Prostate gland (tissue), 2 donors: ENCODE measurements around the gene C5orf22. TPM values are rescaled to one million over a fixed set of nuclear protein-coding genes. Genes with fewer than 3 reads are reported as not detected.

ENCODE experiments used
- DNase-seq: peaks from one replicate; pipeline ENCODE4 v3.0.0-alpha.2; 2019; ENCODE audit warnings: low spot score
- H3K27ac ChIP-seq, 2 donors: fragments of 200-600 bp; sonication (generic); 2 replicates each; pipeline ENCODE4 v1.5.1; 2017 to 2019
- H3K27me3 ChIP-seq: fragments of 200-600 bp; sonication (generic); replicated peaks from 2 replicates; pipeline ENCODE4 v1.5.1; 2019; ENCODE audit not compliant: insufficient read depth
- H3K36me3 ChIP-seq, 2 donors: fragments of 200-600 bp; sonication (generic); 1 replicate in 1 of 2; 2 replicates in 1 of 2; pipeline versions ENCODE4 v1.5.1 to v1.8.1; 2017 to 2019
- H3K4me1 ChIP-seq: fragments of 200-600 bp; sonication (generic); replicated peaks from 2 replicates; pipeline ENCODE4 v1.5.1; 2019
- H3K4me3 ChIP-seq, 2 donors: fragments of 200-600 bp; sonication (generic); 2 replicates each; pipeline ENCODE4 v1.5.1; 2017 to 2019
- H3K9me3 ChIP-seq: fragments of 200-600 bp; sonication (generic); 2 replicates; pipeline ENCODE4 v1.5.1; 2017
- CTCF ChIP-seq, 4 experiments: fragments of 200-600 bp in 2 of 4; fragments of 450-650 bp in 2 of 4; sonication (generic) in 2 of 4; IDR thresholded peaks; 1 replicate in 3 of 4; 2 replicates in 1 of 4; pipeline ENCODE4 v1.5.1; 2016 to 2019; ENCODE audit warnings: antibody characterized with exemption in 4 of 4, mild to moderate bottlenecking in 2 of 4, moderate library complexity in 2 of 4
- POLR2A ChIP-seq: fragments of 450-650 bp; IDR thresholded peaks from one replicate; pipeline ENCODE4 v1.6.1; 2016; ENCODE audit warnings: antibody characterized with exemption, mild to moderate bottlenecking
- POLR2AphosphoS5 ChIP-seq: sonication (generic); formaldehyde crosslinking; IDR thresholded peaks from one replicate; pipeline ENCODE4 v1.6.1; 2017; ENCODE audit warnings: antibody characterized with exemption
- WGBS: methylation state at CpG from one replicate; pipeline ENCODE4 v1.1.5; 2018; 5-methylcytosine and 5-hydroxymethylcytosine counted together
- intact Hi-C: fragments of 100-400 bp; cut with DNase I; formaldehyde crosslinking; loops from one replicate; pipeline ENCODE4 v1.14.2; 2022
- total RNA-seq, 2 donors: library from RNA; depleted of rRNA; stranded (reverse); fragments of >200 nt; gene quantifications; one replicate each; pipeline ENCODE4 v1.1.0, GENCODE V29; 2016

Gene C5orf22
- total RNA-seq, 2 donors from 2014 or later: 10.6 to 18.8 TPM

GRCh38 chr5:31492869-31493268 is 39.2 kb upstream of the C5orf22 start:
- intact Hi-C loops: no loop called here
- Histone ChIP-seq H3K4me1 (no peaks in the 10 kb centered on the region), H3K4me3 (no peak overlapping the region), H3K27ac (no peak overlapping the region), H3K36me3 (peaks cover 0 to 8% of the 10 kb centered on the region in 2 donors), H3K9me3 (no peaks in the 10 kb centered on the region), H3K27me3 (no peaks in the 10 kb centered on the region)
- 57% methylated on average over 4 of the region's 4 CpGs for WGBS
- TF ChIP-seq POLR2A: no peak
- TF ChIP-seq CTCF (IDR thresholded peaks at IDR 0.05): no peak
- TF ChIP-seq POLR2AphosphoS5: no peak
- no peak for DNase-seq

GRCh38 chr5:31495336-31495735 is 36.8 kb upstream of the C5orf22 start:
- H3K36me3 ChIP-seq: peaks cover 0 to 8% of the 10 kb centered on the region in 2 donors
- intact Hi-C loops: no loop called here

GRCh38 chr5:31496301-31496700 is 35.8 kb upstream of the C5orf22 start:
- no peak overlapping the region for H3K4me3 ChIP-seq
- TF ChIP-seq POLR2A (no peak), CTCF (IDR thresholded peaks at IDR 0.05) (no peak), POLR2AphosphoS5 (no peak)
- peaks cover 0 to 8% of the 10 kb centered on the region in 2 donors for H3K36me3 ChIP-seq
- no peak overlapping the region for H3K27ac ChIP-seq
- no peaks in the 10 kb centered on the region for H3K27me3 ChIP-seq
- no peaks in the 10 kb centered on the region for H3K9me3 ChIP-seq
- no peaks in the 10 kb centered on the region for H3K4me1 ChIP-seq
- intact Hi-C loops: no loop called here
- WGBS: 85% methylated on average over 2 of the region's 2 CpGs
- no peak for DNase-seq

More at GRCh38 chr5:31495336-31495735, 36.8 kb upstream of the C5orf22 start:
- Histone ChIP-seq H3K27ac (no peak overlapping the region), H3K4me1 (no peaks in the 10 kb centered on the region), H3K9me3 (no peaks in the 10 kb centered on the region), H3K27me3 (no peaks in the 10 kb centered on the region), H3K4me3 (no peak overlapping the region)
- 66% methylated on average over 4 of the region's 4 CpGs for WGBS
- no peak for TF ChIP-seq POLR2A
- peak; percentile 13 for TF ChIP-seq POLR2AphosphoS5
- no peak for TF ChIP-seq CTCF (IDR thresholded peaks at IDR 0.05)
- peak; percentile 53 for DNase-seq

DNA sequence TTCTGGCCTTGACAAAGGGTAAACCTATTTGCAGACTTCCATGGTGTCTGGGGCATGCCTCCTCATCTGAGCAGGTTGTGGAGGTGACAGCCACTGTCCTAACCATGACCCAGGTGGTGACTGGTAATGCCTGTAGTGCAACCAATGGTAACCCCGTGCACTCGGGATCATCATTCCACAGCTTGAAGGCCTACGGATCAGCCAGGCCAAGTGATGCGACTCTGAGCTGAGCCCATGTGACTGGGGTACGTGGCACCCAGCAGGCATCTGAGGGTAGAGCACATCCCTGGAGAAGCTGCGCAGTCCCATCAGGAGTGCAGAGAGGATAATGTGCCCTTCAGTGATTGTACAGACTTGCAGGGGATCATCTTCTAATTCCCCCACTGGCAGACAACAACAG is 35.2 kb upstream of the C5orf22 start:
- H3K36me3 ChIP-seq: peaks cover 0 to 8% of the 10 kb centered on the region in 2 donors
- no peak for TF ChIP-seq CTCF (IDR thresholded peaks at IDR 0.05)
- no peak for TF ChIP-seq POLR2A
- TF ChIP-seq POLR2AphosphoS5: no peak

DNA sequence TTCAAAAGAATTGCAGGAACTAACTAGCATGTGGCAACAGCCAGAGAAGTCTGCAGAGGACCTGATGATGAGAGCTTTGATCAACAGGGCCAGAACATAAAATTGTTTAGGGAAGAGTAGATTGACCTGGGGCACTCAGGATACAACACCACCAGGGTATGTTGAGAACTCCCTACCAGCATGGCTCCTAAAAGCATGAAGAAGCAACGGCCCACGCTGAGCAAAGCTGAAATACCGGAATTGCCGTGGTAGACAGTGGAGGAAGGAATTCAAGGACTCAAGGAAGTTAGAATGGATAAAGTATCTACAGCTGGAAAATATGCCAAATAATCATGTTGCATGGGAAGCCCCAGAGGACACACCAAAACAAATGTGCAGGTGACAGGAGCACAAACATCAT is 31.8 kb upstream of the C5orf22 start:
- Histone ChIP-seq H3K36me3 (peaks cover 0 to 8% of the 10 kb centered on the region in 2 donors), H3K4me1 (no peaks in the 10 kb centered on the region), H3K9me3 (no peaks in the 10 kb centered on the region), H3K27ac (no peak overlapping the region), H3K4me3 (no peak overlapping the region), H3K27me3 (no peaks in the 10 kb centered on the region)
- WGBS: 92% methylated on average over 4 of the region's 4 CpGs
- intact Hi-C loops: no loop called here
- TF ChIP-seq CTCF (IDR thresholded peaks at IDR 0.05) (no peak), POLR2A (no peak), POLR2AphosphoS5 (no peak)
- no peak for DNase-seq

More for the DNA sequence above, 35.2 kb upstream of the C5orf22 start:
- WGBS: 96% methylated on average over 6 of the region's 6 CpGs
- Histone ChIP-seq H3K9me3 (no peaks in the 10 kb centered on the region), H3K27ac (no peak overlapping the region), H3K4me1 (no peaks in the 10 kb centered on the region), H3K4me3 (no peak overlapping the region), H3K27me3 (no peaks in the 10 kb centered on the region)
- intact Hi-C loops: no loop called here
- DNase-seq: no peak
